GM18520 (cell line): Measurements from ENCODE around the gene TMEM74B.
"Not testable (repeated sequence)": the region's sequence is repeated elsewhere in the genome, so short reads cannot be mapped to it uniquely, and the experiment has no call there.

Experiments
- ATAC-seq: cut with Tn5 transposase; IDR thresholded peaks from one replicate; pipeline ENCODE4 v1.9.1; 2021; ENCODE audit not compliant: unreplicated experiment

The TMEM74B gene

DNA sequence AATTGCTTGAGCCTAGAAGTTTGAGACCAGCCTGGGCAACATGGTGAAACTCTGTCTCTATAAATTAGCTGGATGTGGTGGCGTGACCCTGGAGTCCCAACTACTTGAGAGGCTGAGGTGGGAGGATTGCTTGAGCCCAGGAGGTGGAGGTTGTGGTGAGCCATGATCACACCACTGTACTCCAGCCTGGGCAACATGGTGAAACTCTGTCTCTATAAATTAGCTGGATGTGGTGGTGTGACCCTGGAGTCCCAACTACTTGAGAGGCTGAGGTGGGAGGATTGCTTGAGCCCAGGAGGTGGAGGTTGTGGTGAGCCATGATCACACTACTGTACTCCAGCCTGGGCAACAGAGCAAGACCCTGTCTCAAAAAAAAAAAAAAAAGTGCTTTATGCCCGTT is 35.0 kb downstream of the TMEM74B start:
- not testable (repeated sequence) for ATAC-seq

DNA sequence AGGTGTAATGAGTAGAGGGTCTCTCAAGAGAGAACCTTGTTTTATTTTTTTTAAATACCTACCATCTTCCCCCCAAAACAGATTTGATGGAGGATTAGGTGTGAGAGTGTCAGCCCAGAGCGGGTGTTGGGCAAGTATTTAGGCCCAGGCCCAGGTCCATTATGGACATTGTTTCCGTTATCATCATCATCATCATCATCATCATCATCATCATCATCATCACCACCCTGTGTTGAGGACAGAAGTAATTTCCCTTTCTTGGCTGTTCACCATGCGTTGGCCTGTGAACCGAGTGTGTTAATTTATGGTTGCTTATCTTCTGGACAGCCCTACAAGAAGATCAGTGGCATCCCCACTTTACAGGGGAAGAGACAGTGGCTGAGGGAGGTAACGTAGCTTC is 37.8 kb downstream of the TMEM74B start:
- no peak for ATAC-seq

DNA sequence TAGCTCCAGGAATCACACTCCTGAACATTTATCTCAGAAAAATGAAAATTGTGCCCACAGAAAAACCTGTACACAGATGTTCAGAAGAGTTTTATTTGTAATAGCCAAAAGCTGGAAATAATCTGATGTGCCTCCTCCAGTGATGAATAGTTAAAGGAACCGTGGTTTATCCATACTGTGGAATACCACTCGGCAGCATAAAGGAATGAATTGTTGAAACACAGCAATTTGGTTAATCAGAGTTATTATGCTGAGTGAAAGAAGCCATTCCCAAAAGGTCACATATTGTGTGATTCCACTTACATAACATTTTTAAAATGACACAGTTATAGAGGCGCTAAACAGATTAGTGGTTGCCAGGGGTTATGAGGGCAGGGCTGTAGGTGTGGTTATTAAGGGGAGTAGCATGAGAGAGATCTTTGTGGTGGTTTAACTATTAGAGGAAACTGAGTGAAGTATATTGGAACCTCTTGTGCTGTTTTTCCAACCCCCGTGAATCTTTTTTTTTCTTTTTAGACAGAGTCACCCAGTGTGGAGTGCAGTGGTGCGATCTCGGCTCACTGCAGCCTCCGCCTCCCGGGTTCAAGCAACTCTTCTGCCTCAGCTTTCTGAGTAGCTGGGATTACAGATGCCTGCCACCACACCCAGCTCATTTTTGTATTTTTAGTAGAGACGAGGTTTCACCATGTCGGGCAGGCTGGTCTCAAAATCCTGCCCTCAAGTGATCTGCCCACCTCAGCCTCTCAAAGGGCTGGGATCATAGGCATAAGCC is 40.2 kb downstream of the TMEM74B start:
- ATAC-seq, result no peak

DNA sequence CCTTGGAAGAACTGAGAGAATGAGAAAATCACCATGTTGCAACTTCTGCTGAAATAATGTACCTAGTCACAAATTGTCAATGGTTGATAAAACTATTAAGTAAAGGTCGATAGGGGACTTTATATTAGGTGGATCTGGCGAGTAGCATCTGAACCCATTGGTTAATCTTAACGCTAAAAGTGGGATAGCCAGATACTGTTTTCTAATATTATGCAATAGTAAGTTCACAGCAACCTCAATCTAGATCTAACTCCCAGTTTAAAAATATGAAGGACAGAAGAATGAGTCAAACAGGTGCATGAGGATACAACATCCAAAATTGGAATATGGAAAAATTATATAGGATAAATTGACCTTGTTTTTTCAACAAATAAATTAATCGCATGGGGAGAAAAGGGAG is 47.5 kb downstream of the TMEM74B start:
- ATAC-seq, result no peak

DNA sequence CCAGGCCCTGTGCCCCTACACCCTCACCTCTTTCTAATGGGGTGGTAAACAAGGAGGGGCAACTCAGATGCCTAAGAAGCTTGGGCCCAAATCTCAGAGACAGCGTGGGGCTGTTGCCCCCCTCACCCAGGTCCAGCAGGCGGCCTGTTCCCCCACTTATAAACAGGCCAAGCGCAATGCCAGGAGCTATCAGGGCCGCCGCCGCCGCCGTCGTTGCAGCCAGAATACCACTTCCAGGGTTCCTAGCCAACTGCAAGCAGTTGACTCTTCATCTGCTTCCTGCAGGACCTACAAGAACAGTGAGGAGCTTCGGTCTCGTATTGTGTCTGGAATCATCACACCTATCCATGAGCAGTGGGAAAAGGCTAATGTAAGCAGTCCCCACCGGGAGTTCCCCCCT is 49.9 kb downstream of the TMEM74B start:
- ATAC-seq, result no peak

- ATAC-seq, result no peak
These were observed 50.4 kb downstream of the TMEM74B start for GRCh38 chr20:1134355-1134754.

- no peak for ATAC-seq
These were observed 53.4 kb downstream of the TMEM74B start for GRCh38 chr20:1131354-1131753.

GRCh38 chr20:1130847-1131246 is 53.9 kb downstream of the TMEM74B start:
- ATAC-seq, result no peak
